ENCODE data around the gene TEC.

- TF ChIP-seq CTCF (conservative IDR thresholded peaks at IDR 0.05; ENCODE audit: low read length), result no peak
- no peak for TF ChIP-seq EZH2phosphoT487 (IDR thresholded peaks at IDR 0.05; ENCODE audit: borderline replicate concordance)
Observed at GRCh38 chr4:48297256-48297846, 27.7 kb upstream of the TEC start.

All from Loucy (cell line).